ENCODE data around the gene PDGFC.

Gene PDGFC

DNA sequence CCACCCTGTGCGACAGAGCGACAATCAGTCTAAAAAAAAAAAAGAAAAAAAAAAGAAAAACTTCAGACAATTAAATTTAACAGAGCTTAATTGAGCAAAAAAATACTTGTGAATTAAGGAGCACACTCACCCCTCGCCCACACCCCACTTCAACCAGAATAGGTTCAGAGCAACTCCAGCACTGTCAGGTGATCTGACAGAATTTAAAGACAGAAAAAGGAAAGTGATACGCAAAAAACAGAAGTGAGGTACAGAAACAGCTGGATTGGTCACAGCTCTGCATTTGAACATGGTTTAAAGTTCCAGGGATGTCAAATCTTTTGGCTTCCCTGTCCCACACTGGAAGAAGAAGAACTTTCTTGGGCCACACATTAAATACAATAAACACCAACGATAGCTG lies 174.4 kb downstream of the PDGFC start:
- H3K9ac ChIP-seq (ENCODE audit: low read depth, low read length) = no peak overlapping the region
- no peak overlapping the region for H3K4me2 ChIP-seq (ENCODE audit: insufficient read depth, low read length)
- no peak overlapping the region for H3K27ac ChIP-seq (ENCODE audit: low read length)
- no peaks in the 10 kb centered on the region for H3K4me1 ChIP-seq (ENCODE audit: insufficient read depth, low read length)
- H4K20me1 ChIP-seq (ENCODE audit: insufficient read depth, low read length) = no peaks in the 10 kb centered on the region
- no peak overlapping the region for H2AFZ ChIP-seq (ENCODE audit: low read depth, low read length)
- H3K36me3 ChIP-seq (ENCODE audit: insufficient read depth, low read length) = no peaks in the 10 kb centered on the region
- no peak overlapping the region for H3K4me3 ChIP-seq (ENCODE audit: low read depth in 1 of 2, low read length in 2 of 2)
- ATAC-seq (ENCODE audit: insufficient read depth, low read depth) (no peak), DNase-seq (no peak)
- no peaks in the 10 kb centered on the region for H3K79me2 ChIP-seq (ENCODE audit: insufficient read depth, low read length)
- H3K27me3 ChIP-seq (ENCODE audit: insufficient read depth, low read length, poor library complexity) = no peaks in the 10 kb centered on the region
- TF ChIP-seq, protein P1, sequence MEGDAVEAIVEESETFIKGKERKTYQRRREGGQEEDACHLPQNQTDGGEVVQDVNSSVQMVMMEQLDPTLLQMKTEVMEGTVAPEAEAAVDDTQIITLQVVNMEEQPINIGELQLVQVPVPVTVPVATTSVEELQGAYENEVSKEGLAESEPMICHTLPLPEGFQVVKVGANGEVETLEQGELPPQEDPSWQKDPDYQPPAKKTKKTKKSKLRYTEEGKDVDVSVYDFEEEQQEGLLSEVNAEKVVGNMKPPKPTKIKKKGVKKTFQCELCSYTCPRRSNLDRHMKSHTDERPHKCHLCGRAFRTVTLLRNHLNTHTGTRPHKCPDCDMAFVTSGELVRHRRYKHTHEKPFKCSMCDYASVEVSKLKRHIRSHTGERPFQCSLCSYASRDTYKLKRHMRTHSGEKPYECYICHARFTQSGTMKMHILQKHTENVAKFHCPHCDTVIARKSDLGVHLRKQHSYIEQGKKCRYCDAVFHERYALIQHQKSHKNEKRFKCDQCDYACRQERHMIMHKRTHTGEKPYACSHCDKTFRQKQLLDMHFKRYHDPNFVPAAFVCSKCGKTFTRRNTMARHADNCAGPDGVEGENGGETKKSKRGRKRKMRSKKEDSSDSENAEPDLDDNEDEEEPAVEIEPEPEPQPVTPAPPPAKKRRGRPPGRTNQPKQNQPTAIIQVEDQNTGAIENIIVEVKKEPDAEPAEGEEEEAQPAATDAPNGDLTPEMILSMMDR (IDR thresholded peaks at IDR 0.05; ENCODE audit: borderline replicate concordance, extremely low read depth, low read length, poor library complexity, severe bottlenecking) = no peak
- TF ChIP-seq EZH2 (IDR thresholded peaks at IDR 0.05; ENCODE audit: borderline replicate concordance, low read depth, low read length, severe bottlenecking) = no peak
- H3K9me3 ChIP-seq (ENCODE audit: insufficient read depth, low read length, severe bottlenecking) = no peaks in the 10 kb centered on the region

DNA sequence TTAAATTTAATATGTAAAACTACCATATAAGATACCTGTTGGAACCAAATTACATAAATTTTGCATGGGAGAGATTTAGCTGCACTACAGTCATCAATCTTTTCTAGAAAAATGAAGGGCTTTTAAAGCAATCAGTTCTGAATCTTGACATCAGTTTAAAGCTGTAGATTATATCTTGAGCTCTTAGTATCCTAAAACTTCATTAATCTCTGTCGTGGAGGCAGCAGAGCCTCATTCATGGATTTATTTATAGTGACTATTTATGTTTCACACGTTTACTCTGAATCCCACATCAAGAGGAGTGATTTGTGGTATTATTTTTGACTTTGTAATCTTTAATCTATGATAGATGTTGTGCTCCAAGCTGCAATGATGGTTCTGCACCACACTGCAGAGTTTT lies 175.9 kb downstream of the PDGFC start:
- Histone ChIP-seq H3K4me1 (ENCODE audit: insufficient read depth, low read length) (no peaks in the 10 kb centered on the region), H2AFZ (ENCODE audit: low read depth, low read length) (no peak overlapping the region), H3K79me2 (ENCODE audit: insufficient read depth, low read length) (no peaks in the 10 kb centered on the region), H3K36me3 (ENCODE audit: insufficient read depth, low read length) (no peaks in the 10 kb centered on the region), H3K9me3 (ENCODE audit: insufficient read depth, low read length, severe bottlenecking) (no peaks in the 10 kb centered on the region), H3K4me2 (ENCODE audit: insufficient read depth, low read length) (no peak overlapping the region), H3K4me3 (ENCODE audit: low read depth in 1 of 2, low read length in 2 of 2) (no peak overlapping the region), H3K27me3 (ENCODE audit: insufficient read depth, low read length, poor library complexity) (no peaks in the 10 kb centered on the region), H3K9ac (ENCODE audit: low read depth, low read length) (no peak overlapping the region), H4K20me1 (ENCODE audit: insufficient read depth, low read length) (no peaks in the 10 kb centered on the region), H3K27ac (ENCODE audit: low read length) (no peak overlapping the region)
- DNase-seq = no peak
- TF ChIP-seq, protein P1 (IDR thresholded peaks at IDR 0.05; ENCODE audit: borderline replicate concordance, extremely low read depth, low read length, poor library complexity, severe bottlenecking) = no peak
- no peak for TF ChIP-seq EZH2 (IDR thresholded peaks at IDR 0.05; ENCODE audit: borderline replicate concordance, low read depth, low read length, severe bottlenecking)
- no peak for ATAC-seq (ENCODE audit: insufficient read depth, low read depth)

DNA sequence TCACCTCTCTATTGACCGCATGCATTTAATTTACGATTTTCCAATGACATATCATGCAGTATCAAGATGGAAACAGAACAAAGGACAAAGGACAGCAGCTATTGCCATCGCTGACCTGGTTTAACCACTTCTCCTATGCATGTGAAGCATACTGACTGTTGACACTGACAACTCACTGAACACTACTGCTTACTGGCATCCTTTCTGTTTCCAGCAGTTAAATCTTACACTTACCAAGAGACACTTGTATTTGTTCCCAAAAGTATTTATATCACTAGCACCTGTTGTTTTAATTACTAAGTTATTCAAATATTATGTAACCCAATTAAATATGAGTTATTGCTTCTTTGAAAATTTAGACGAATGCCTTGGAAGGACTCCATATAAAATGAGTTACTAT lies 176.7 kb downstream of the PDGFC start:
- no peak overlapping the region for H2AFZ ChIP-seq (ENCODE audit: low read depth, low read length)
- H3K79me2 ChIP-seq (ENCODE audit: insufficient read depth, low read length) = no peaks in the 10 kb centered on the region
- H3K4me1 ChIP-seq (ENCODE audit: insufficient read depth, low read length) = no peaks in the 10 kb centered on the region
- H3K4me2 ChIP-seq (ENCODE audit: insufficient read depth, low read length) = no peak overlapping the region
- H4K20me1 ChIP-seq (ENCODE audit: insufficient read depth, low read length) = no peaks in the 10 kb centered on the region
- H3K9ac ChIP-seq (ENCODE audit: low read depth, low read length) = no peak overlapping the region
- no peaks in the 10 kb centered on the region for H3K9me3 ChIP-seq (ENCODE audit: insufficient read depth, low read length, severe bottlenecking)
- no peaks in the 10 kb centered on the region for H3K27me3 ChIP-seq (ENCODE audit: insufficient read depth, low read length, poor library complexity)
- no peaks in the 10 kb centered on the region for H3K36me3 ChIP-seq (ENCODE audit: insufficient read depth, low read length)
- no peak overlapping the region for H3K4me3 ChIP-seq (ENCODE audit: low read depth in 1 of 2, low read length in 2 of 2)
- TF ChIP-seq, protein P1 (IDR thresholded peaks at IDR 0.05; ENCODE audit: borderline replicate concordance, extremely low read depth, low read length, poor library complexity, severe bottlenecking) = no peak
- no peak for TF ChIP-seq EZH2 (IDR thresholded peaks at IDR 0.05; ENCODE audit: borderline replicate concordance, low read depth, low read length, severe bottlenecking)
- DNase-seq (no peak), ATAC-seq (ENCODE audit: insufficient read depth, low read depth) (no peak)
- H3K27ac ChIP-seq (ENCODE audit: low read length) = no peak overlapping the region

All from DND-41 (cell line).